Stomach (tissue), 9 donors: ENCODE data around the gene PTGDS. TPM values are rescaled to one million over a fixed set of nuclear protein-coding genes. Genes with fewer than 3 reads are reported as not detected.
A peak's percentile ranks its signal among the peaks of the same experiment; 100 is the strongest.

Source experiments
- DNase-seq, 2 donors: peaks; one replicate each; pipeline versions ENCODE4 v3.0.0 to v3.0.0-alpha.2; 2013 to 2019
- H3K27ac ChIP-seq, 5 donors: fragments of 200-600 bp in 4 of 5; sonication (generic) in 4 of 5; one replicate each; pipeline ENCODE4 v1.5.1; 2013 to 2019; ENCODE audit warnings: mild to moderate bottlenecking in 1 of 5, moderate library complexity in 1 of 5
- H3K27me3 ChIP-seq, 3 donors: fragments of 200-600 bp; sonication (generic); one replicate each; pipeline ENCODE4 v1.5.1; 2017 to 2019; ENCODE audit warnings: mixed run types in 1 of 3
- H3K36me3 ChIP-seq, 4 donors: fragments of 200-600 bp; sonication (generic); 1 replicate in 3 of 4; 2 replicates in 1 of 4; pipeline ENCODE4 v1.5.1; 2016 to 2019
- H3K4me1 ChIP-seq, 4 donors: fragments of 200-600 bp; sonication (generic); one replicate each; pipeline ENCODE4 v1.5.1; 2016 to 2019
- H3K4me3 ChIP-seq, 4 donors: fragments of 200-600 bp; sonication (generic) in 3 of 4; one replicate each; pipeline ENCODE4 v1.5.1; 2016 to 2019; ENCODE audit warnings: mild to moderate bottlenecking in 1 of 4
- H3K9me3 ChIP-seq, 4 donors: fragments of 200-600 bp; sonication (generic); one replicate each; pipeline ENCODE4 v1.5.1; 2016 to 2019
- EP300 ChIP-seq: sonication (generic); formaldehyde crosslinking; IDR thresholded peaks from one replicate; pipeline ENCODE4 v1.6.1; 2017; ENCODE audit warnings: antibody characterized with exemption
- POLR2A ChIP-seq, 4 donors: fragments of 450-650 bp; IDR thresholded peaks; one replicate each; pipeline ENCODE4 v1.6.1; 2016; ENCODE audit warnings: antibody characterized with exemption in 4 of 4, control low read depth in 2 of 4, mild to moderate bottlenecking in 1 of 4, moderate library complexity in 1 of 4
- POLR2AphosphoS5 ChIP-seq, 3 donors: sonication (generic); formaldehyde crosslinking; IDR thresholded peaks; one replicate each; pipeline ENCODE4 v1.6.1; 2016; ENCODE audit warnings: antibody characterized with exemption in 3 of 3
- WGBS, 5 donors: extraction: QIAGEN DNeasy Blood & Tissue Kit in 3 of 5; methylation state at CpG; one replicate each; pipeline versions ENCODE4 v1.1.5 to v1.1.7; 2013 to 2018; 5-methylcytosine and 5-hydroxymethylcytosine counted together
- intact Hi-C: fragments of 100-400 bp; cut with DNase I; formaldehyde crosslinking; loops from one replicate; pipeline ENCODE4 v1.15.1; 2023; ENCODE audit warnings: low total_unique reads
- polyA plus RNA-seq, 3 donors: library from polyadenylated mRNA; stranded (reverse); fragments of 200-250 nt; gene quantifications; one replicate each; pipeline ENCODE4 v1.2.3, GENCODE V29; 2013
- total RNA-seq, 5 donors: library from RNA; depleted of rRNA; stranded (reverse); fragments of >200 nt; gene quantifications; one replicate each; pipeline versions ENCODE4 v1.1.0 to v1.2.3, GENCODE V29; 2014 to 2016
- TF ChIP-seq, protein P1 (sequence below), 7 experiments: fragments of 450-650 bp in 4 of 7; fragments of 200-600 bp in 3 of 7; sonication (generic) in 3 of 7; IDR thresholded peaks; one replicate each; pipeline ENCODE4 v1.5.1; 2016 to 2019; ENCODE audit warnings: antibody characterized with exemption in 7 of 7, control low read depth in 2 of 7, mild to moderate bottlenecking in 1 of 7
- donor health status: healthy with polysubstance abuse.
- donor health status: Bipolar disorder and iron deficiency.
- donor health status: healthy.

Gene PTGDS
- total and polyA plus RNA-seq, 8 donors: 2.3 to 64.4 (median 30.6) TPM

DNA sequence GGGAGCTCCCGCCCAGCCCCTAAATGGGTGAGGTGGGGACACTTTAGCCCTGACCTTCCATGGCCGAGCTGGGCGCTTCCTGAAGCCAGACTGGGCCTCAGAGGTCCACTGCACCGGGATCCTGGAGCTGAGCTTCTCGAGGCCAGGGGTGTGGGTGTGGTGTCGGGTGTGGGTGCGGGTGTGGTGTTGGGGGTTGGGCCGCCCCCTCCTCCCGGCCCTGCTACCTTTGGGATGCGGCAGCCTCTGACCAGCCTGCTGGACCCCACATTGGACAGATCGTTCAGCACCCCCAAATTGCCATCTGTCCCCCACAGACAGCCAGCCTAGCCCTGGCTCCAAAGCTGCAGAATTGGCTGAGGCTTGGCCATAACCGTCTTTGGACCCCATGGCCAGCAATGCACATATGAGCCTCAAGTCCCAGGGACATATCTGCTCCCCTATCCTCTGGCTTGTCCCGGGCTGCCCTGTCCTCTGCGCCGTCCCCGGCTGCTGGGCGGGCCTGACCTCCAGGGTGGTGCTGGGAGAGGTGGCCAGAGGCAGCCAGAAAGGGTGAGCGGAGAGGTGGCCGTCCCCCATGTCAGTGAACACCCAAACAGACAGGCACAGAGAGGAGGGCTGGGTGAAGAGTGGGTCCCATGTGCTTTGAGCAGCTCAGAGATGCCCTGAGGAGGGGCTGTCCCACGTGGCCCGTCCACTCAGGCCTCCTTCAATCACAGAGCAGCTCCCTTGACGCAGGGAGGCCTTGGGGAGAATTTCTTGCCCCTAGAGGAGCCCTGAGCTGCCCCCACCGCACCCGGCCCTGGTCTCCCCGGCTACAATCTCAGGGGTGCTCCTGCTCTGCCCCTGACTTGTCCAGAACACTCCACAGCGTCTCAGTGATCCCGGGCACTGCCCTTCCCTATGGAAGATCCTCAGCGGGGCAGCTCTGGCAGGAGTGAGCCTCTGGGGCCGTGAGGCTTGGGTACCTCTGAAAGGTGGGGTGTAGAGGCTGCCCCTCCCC lies 3.4 kb upstream of the PTGDS start:
- Histone ChIP-seq H3K27ac (no peak overlapping the region), H3K4me3 (no peak overlapping the region), H3K4me1 (peaks cover 16 to 41% (median 27%) of the 10 kb centered on the region in 4 donors), H3K9me3 (no peaks in the 10 kb centered on the region), H3K36me3 (no peaks in the 10 kb centered on the region), H3K27me3 (peaks cover 0 to 28% (median 6%) of the 10 kb centered on the region in 3 donors)
- intact Hi-C loops: no loop called here
- 80 to 86% (median 85%) methylated on average over 18 to 29 of the region's 29 CpGs for WGBS, 5 donors
- no peak for DNase-seq
- TF ChIP-seq, protein P1, sequence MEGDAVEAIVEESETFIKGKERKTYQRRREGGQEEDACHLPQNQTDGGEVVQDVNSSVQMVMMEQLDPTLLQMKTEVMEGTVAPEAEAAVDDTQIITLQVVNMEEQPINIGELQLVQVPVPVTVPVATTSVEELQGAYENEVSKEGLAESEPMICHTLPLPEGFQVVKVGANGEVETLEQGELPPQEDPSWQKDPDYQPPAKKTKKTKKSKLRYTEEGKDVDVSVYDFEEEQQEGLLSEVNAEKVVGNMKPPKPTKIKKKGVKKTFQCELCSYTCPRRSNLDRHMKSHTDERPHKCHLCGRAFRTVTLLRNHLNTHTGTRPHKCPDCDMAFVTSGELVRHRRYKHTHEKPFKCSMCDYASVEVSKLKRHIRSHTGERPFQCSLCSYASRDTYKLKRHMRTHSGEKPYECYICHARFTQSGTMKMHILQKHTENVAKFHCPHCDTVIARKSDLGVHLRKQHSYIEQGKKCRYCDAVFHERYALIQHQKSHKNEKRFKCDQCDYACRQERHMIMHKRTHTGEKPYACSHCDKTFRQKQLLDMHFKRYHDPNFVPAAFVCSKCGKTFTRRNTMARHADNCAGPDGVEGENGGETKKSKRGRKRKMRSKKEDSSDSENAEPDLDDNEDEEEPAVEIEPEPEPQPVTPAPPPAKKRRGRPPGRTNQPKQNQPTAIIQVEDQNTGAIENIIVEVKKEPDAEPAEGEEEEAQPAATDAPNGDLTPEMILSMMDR (IDR thresholded peaks at IDR 0.05): no peak
- TF ChIP-seq POLR2AphosphoS5 (IDR thresholded peaks at IDR 0.05): no peak
- no peak for TF ChIP-seq POLR2A (IDR thresholded peaks at IDR 0.05)
- no peak for TF ChIP-seq EP300

DNA sequence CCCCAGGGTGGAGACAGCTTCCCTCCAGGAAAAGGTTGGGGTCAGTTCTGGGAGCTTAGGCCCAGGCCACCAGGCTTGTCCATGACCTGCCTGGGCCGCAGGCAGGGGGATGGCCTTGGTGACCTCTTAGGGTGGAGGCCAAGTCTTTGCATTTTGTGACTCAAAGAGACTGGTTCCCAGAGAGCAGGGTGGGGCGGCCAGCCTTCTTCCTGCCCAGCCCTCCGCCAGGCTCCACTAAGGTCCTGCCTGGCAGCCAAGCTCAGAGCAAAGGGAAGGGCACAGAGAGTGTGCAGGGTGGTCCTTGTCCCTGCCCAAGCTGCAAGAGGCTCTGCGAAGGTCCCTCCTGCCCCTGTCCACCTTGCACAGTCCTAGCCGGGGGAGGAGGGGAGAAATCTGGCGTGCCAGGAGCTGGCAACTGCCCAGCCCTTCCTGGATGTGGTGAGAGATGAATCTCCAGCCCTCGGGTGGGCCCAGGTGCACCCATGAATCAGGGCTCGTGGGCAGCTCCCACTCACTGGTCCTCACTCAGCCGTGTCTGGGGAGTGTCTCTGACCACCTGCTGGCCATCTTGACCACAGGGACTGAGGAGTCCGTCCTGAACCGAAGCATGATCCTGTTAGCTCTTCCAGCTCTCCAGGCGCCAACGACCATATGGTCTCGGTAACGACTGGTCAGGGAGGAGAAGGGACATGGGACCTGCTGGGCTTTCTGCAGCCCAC lies 2.3 kb upstream of the PTGDS start:
- Histone ChIP-seq H3K27ac (peak overlapping the region in 3 of 5 donors; percentile 10 to 38 (median 24)), H3K4me3 (no peak overlapping the region), H3K36me3 (no peaks in the 10 kb centered on the region), H3K9me3 (no peaks in the 10 kb centered on the region), H3K4me1 (peaks cover 16 to 43% (median 29%) of the 10 kb centered on the region in 4 donors), H3K27me3 (peaks cover 0 to 28% (median 6%) of the 10 kb centered on the region in 3 donors)
- DNase-seq: no peak
- WGBS, 5 donors: 44 to 62% (median 58%) methylated on average over 8 to 15 of the region's 15 CpGs
- intact Hi-C loops: no loop called here
- TF ChIP-seq EP300 (no peak), POLR2AphosphoS5 (IDR thresholded peaks at IDR 0.05) (no peak), POLR2A (IDR thresholded peaks at IDR 0.05) (no peak)
- TF ChIP-seq, protein P1 (IDR thresholded peaks at IDR 0.05): no peak

DNA sequence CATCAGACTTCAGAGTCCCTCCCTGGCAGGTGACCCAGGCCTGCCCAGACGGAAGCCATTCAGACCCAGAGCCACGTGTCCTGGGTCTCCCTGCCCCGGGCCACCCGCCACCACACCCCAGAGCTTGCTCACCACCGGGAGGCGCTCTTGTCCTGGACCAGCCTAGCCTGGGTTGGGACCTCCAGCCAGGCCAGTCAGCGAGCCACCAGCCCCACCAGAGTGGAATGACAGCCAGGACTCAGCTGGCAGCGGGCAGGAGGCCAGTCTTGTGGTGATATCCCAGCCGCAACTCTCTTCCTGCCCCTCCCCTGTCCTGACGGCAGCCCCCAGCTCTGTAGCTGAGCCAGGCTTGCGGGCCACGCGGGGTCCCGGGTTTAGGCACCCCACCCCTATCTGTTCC lies 1.7 kb upstream of the PTGDS start:
- H3K4me1 ChIP-seq: peaks cover 16 to 43% (median 29%) of the 10 kb centered on the region in 4 donors
- H3K27me3 ChIP-seq: peaks cover 0 to 21% (median 6%) of the 10 kb centered on the region in 3 donors
- no peaks in the 10 kb centered on the region for H3K9me3 ChIP-seq
- intact Hi-C loops: no loop called here
- WGBS, 5 donors: 32 to 67% (median 47%) methylated on average over 9 to 14 of the region's 14 CpGs
- no peak for DNase-seq
- H3K27ac ChIP-seq: peak overlapping the region in 2 of 5 donors; percentile 10 to 24
- no peak overlapping the region for H3K4me3 ChIP-seq
- no peaks in the 10 kb centered on the region for H3K36me3 ChIP-seq
- TF ChIP-seq POLR2A (IDR thresholded peaks at IDR 0.05) (no peak), EP300 (no peak), POLR2AphosphoS5 (IDR thresholded peaks at IDR 0.05) (no peak)
- TF ChIP-seq, protein P1 (IDR thresholded peaks at IDR 0.05): no peak

DNA sequence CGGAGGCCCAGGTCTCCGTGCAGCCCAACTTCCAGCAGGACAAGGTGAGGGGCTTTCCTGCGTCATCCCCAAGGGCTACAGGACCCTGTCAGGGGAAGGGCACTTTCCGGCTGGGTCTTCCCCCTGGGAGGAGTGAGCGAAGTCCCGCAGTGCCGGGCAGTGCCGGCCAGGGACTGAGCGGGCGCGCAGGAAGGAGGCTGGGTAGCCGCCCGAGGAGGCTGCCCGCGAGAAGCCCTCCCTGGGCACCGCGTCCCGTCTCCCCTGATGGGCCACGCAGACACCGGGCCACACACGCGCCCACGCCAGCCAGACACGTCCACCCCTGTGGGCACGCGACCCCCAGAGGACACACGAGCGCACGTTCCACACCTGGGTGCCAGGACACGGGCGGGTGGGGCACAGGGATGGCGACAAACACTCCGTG lies 357 bp downstream of the PTGDS start:
- Histone ChIP-seq H3K4me1 (peaks cover 16 to 43% (median 29%) of the 10 kb centered on the region in 4 donors), H3K27ac (peak overlapping the region in 4 of 5 donors; percentile 15 to 66 (median 51)), H3K4me3 (peak overlapping the region; percentile 49 to 62 (median 51)), H3K27me3 (peaks cover 0 to 35% (median 6%) of the 10 kb centered on the region in 3 donors), H3K36me3 (no peaks in the 10 kb centered on the region), H3K9me3 (no peaks in the 10 kb centered on the region)
- no peak for DNase-seq
- no peak for TF ChIP-seq POLR2AphosphoS5 (IDR thresholded peaks at IDR 0.05)
- no peak for TF ChIP-seq EP300
- TF ChIP-seq POLR2A (IDR thresholded peaks at IDR 0.05): no peak
- TF ChIP-seq, protein P1 (IDR thresholded peaks at IDR 0.05): no peak
- intact Hi-C loops: no loop called here
- WGBS, 5 donors: 14 to 20% (median 17%) methylated on average over 13 to 33 of the region's 33 CpGs
